AG10803 (cell line): Measurements from ENCODE around the gene MAB21L3.

Source experiments
- DNase-seq: peaks from one replicate; pipeline ENCODE4 v3.0.0; 2010; ENCODE audit warnings: low read depth
- H3K4me3 ChIP-seq: 2 replicates; pipeline ENCODE4 v1.5.1; 2011; ENCODE audit warnings: mild to moderate bottlenecking, low read length, control low read depth
- TF ChIP-seq, protein P1 (sequence below): conservative IDR thresholded peaks from 2 replicates; pipeline ENCODE4 v1.5.1; 2011; ENCODE audit warnings: mild to moderate bottlenecking, low read length, control low read depth, inconsistent platforms

MAB21L3 gene

DNA sequence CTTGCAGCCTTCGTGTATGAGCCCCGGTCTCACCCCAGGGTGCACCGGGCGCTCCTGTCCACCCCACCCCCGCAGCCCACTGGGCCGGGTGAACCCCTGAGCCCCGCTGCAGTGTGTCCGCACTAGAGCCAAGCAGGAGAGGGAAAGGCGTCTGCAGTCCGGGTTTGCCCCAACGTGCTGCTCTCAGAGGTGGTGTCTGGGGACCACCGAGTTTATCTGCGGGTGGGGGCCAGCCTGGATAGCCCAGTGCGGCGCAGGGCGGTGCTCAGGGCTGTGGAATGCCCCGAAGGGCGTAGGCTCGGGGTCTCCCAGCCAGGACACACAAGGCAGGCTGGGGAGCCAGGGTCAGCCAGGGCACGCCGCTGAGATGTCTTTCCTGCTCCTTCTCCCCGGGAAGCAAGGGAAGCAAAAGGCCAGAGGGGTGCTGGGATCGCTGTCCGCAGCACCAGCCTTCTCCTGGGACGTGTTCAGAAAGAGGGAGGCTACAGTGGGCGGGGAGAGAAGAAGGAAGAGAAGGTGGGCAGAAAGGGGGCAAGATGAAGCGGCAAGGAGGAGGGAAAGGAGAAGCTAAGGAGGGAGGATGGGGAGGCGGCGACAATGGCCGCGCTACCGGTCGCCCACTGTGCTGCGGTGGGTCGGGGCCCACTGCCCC, 56.6 kb downstream of the MAB21L3 start:
- peak; percentile 12 for DNase-seq
- H3K4me3 ChIP-seq = peak overlapping the region; percentile 60
- TF ChIP-seq, protein P1, sequence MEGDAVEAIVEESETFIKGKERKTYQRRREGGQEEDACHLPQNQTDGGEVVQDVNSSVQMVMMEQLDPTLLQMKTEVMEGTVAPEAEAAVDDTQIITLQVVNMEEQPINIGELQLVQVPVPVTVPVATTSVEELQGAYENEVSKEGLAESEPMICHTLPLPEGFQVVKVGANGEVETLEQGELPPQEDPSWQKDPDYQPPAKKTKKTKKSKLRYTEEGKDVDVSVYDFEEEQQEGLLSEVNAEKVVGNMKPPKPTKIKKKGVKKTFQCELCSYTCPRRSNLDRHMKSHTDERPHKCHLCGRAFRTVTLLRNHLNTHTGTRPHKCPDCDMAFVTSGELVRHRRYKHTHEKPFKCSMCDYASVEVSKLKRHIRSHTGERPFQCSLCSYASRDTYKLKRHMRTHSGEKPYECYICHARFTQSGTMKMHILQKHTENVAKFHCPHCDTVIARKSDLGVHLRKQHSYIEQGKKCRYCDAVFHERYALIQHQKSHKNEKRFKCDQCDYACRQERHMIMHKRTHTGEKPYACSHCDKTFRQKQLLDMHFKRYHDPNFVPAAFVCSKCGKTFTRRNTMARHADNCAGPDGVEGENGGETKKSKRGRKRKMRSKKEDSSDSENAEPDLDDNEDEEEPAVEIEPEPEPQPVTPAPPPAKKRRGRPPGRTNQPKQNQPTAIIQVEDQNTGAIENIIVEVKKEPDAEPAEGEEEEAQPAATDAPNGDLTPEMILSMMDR = no peak

DNA sequence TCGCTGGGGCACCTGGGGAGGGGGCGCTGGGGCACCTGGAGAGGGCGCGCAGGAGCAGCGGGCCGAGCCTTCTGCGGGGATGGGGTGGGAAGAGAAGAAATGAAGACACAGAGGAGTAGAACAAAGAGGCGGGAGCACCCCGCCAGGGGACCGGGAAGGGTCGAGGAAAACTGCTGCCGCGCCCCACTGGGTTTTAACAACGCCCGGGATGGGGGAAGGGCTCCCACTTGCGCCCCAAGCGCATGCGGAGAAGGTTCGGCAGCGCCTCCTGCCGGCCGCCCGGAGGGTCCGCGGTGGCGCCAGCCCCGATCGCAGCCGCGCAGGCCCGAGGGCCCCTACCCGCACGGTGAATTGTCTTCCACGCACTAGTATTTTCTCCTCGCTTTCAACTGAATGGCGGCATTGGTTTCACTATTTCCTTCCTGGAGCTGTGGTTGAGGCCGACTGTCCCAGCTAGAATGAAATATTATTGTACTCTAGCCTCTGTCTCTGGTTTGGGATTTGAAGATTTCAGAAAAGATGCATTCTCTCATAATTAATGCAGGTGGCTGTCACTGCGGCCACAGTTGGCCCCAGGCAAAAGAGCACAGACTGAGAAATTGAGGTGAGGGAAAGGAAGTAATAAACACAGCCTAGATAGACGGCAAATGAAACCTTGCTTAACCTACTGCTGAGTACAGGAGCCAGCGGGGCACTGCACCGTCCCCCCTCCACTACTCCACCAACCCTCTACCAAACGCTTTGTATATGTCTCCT, 57.3 kb downstream of the MAB21L3 start:
- TF ChIP-seq, protein P1 = peak; percentile 56
- peak overlapping the region; percentile 60 for H3K4me3 ChIP-seq
- peak; percentile 57 for DNase-seq

GRCh38 chr1:116169898-116170297, 58.7 kb downstream of the MAB21L3 start:
- TF ChIP-seq, protein P1 = no peak
- no peak overlapping the region for H3K4me3 ChIP-seq
- DNase-seq = no peak

- H3K4me3 ChIP-seq = no peak overlapping the region
- TF ChIP-seq, protein P1 = no peak
- no peak for DNase-seq
These were observed 59.8 kb downstream of the MAB21L3 start for GRCh38 chr1:116170721-116171589.

- TF ChIP-seq, protein P1 = no peak
- no peak for DNase-seq
- no peak overlapping the region for H3K4me3 ChIP-seq
These were observed 61.5 kb downstream of the MAB21L3 start for GRCh38 chr1:116172666-116173065.

- no peak overlapping the region for H3K4me3 ChIP-seq
- no peak for DNase-seq
- TF ChIP-seq, protein P1 = no peak
These were observed 64.4 kb downstream of the MAB21L3 start for GRCh38 chr1:116175611-116176010.
